ENCODE results near the gene KLRF2.

DNA sequence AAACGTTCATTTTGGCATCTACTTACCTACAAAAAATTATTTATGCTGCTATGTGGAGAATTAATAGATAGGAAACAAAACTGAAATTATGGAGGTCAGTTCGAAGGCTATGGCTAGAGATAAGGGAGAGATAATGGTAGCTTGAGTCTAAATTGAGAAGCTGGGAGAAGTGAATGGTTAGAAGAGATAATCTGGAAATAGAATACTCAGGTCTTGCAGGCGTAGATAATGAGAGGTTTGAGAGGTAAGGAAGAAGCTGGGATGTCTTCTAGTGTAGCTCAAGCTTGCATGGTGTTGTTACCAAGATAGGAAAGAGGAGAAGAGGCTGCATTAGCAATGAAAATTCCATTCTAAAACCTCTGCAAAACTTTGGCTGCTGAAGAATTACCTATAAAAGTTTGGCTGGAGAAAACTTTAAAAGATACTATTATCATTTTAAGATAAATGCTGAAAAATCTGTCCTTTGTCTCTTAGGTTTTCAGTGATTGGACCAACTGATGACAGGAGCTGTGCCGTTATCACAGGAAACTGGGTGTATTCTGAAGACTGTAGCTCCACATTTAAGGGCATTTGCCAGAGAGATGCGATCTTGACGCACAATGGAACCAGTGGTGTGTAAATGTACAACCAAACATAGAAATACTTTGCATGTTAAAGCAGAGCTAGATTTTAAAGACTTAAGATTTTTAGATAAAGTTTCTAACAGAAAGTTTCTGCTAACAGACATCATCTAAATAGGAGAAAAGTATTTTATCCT, 14.1 kb downstream of the KLRF2 start:
- TF ChIP-seq YY1 (IDR thresholded peaks at IDR 0.05; ENCODE audit: insufficient read depth, insufficient read length): no peak
- no peak for TF ChIP-seq SUZ12 (IDR thresholded peaks at IDR 0.05; ENCODE audit: extremely low read depth, insufficient read depth, insufficient read length)
